HUDEP-2 (cell line): ENCODE results near the gene STRBP.
A peak's percentile ranks its signal among the peaks of the same experiment; 100 is the strongest.

Experiments used
- DNase-seq, 76 experiments: peaks; one replicate each; lab custom pipeline; 2025; ENCODE audit not compliant: unreplicated experiment in 76 of 76; lab: John Stamatoyannopoulos, UW

The STRBP gene

DNA sequence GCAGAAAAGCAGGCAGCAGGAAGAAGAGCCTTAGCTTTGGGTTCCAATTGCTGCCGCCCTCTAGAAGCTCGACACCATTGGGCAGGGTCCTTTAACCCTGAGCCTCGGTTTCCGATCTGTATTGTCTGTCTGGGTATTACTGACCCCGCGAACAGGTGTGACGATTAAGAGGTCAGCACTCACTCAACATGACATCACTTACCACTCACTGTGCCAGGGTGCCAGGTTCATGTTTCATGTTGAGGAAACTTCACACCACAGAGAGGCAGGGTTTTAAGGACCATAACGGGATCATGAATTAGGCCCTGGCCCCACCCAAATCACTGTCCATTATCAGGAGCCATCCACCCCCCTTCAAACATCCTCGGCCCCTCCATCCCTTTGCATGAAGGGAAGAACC is 159.4 kb downstream of the STRBP start:
- no peak for DNase-seq

DNA sequence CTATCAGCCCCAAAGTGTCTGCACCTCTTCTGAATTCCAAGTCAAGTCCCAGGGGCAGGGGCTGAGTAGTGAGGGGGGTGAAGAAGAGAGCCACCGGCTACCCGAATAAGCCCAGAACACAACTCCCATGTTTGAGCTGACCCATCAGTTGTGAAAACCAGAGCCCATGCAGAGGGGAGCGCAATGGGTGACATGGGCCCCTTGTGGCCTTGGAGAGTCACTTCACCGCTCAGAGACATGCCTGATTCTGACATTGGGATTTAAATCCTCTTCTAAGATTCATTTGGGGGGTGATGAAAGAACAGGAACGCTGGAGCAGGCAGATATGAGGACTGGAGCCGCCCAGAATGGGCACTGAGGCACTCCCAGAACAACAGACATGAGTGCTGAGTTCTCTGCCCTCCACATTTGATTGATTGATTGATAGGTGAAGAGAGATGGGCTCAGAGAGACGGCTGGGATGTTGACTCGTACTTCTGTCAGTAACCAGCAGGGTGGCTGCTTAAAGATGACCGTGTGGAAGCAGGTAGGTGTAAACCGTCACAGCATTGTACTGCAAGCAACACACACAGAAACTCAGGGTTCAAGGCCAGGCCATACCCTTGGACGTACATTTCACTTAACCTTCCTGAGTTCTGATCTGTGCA is 160.6 kb downstream of the STRBP start:
- DNase-seq, result no peak

DNA sequence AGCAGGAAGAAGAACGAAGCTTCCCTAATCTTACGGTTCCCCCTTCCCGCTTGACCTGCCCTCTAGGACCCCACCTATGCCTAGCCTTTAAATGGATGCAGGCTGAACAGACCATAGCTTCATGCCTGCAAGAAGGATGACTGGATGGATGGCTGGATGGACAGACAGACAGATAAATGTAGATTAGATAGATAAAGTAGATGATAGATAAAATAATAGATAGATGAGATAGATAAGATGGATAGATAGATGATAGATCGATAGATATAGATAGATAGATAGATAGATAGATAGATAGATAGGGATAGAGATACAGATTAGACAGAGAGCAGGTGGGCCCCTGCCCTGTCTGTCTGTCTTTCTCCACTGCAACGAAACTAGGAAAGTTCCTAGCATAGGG is 162.9 kb downstream of the STRBP start:
- no peak for DNase-seq

DNA sequence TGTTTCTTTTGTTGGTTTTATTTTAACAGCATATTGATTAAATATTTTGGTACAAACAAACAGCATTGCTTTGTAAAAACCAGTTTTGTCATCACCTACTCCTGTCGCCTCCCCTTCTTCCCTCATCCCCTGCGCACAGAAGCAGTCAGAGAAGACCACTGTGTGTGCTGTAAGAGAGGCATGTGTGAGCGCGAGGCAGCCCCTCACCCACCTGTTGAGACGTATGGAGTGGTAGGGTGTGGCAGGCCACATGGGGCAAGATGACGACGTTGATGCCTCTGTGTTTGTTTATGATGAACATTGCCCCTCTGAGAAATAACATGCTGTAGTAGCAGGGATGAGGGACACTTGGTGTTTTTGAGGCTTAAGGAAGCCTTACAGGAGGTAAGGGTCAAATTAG is 163.6 kb downstream of the STRBP start:
- no peak for DNase-seq

DNA sequence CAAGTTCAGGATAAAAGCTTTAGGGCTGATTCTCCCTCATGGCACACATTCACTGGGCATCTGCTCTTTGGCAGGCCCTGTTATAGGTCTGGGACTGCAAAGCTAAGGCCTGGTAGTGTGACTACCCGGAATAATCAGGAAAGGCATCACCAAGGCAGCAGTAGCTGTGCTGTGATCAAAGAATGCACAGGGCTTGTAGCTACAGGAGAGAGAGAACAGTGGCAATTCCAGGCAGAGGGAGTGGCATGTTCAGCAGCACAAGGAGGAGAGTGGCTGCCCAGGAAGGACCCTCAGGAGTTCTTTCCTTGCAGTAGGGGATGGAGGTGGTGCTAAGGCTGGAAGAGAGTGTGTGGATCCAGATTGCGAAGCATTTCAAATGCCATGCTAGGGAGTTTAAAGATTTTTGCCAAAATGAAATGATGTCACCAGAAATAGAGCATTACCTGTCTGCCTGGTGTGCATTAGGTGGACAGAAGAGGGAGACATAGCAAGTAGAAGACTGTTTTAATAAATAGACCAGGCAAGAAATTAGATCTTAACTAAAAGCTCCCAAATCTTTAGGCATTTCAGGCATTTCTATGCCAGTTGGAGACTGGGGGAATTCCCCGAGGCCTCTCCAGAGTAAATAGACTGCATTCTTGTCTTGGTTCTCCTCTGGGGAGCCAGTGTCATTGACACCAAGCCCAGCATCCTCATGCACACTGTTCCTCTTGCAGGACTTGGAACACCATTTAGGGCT is 165.8 kb downstream of the STRBP start:
- no peak for DNase-seq

DNA sequence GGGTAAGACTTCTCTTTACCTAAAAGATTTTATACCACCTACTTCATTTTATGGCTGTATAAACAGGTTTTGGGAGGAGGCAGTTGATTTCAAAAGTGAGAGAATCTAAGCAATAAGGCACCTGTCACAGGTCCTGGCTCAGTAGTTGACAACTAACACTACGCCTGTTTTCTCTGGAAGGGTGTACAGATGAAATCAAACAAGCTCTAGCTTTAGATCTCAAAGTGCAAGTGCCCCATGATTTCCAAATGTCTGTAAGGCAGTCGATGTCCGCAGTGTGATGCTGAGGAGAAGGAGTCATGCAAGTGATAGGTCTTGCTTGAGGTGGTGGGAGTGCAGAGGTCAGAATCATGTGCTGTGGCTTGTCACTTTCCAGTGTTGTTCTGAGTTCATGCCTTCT is 168.8 kb downstream of the STRBP start:
- no peak for DNase-seq

DNA sequence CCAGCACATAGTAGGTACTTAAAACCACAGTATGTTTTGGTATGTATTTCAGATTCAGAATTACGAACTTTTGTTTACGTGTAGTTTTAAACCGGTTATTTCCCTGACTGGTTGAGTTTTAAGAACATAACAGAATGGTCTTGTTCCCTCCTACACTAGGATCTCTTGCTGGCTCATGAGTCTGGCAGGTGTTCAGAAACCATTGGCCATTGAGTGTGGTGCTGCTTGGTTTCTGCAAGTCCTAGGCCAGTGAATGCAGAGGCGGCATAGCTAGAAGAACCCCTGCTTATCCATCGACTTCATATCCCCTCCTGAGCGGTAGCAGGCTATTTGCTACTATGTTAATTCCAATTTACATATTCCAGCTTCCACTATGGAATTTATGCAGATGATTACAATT is 169.3 kb downstream of the STRBP start:
- no peak for DNase-seq

DNA sequence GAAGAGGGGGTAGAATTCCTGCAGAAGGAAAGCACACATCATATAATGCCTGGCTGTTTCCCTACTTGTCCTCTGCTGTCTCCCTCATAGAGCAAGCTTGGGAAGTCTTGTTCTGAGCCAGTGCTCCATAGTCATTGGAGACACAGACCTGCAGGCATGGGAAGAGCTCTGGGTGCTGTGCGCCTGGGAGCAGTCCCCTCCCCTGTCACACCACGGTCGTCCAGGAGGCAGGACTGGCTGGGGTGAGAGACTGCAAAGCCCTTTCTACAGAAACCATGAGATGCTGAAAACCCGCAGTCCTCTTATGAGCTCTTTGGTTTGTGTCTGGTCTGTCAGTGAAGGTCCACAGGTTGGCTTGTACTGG is 170.3 kb downstream of the STRBP start:
- DNase-seq, result no peak

DNA sequence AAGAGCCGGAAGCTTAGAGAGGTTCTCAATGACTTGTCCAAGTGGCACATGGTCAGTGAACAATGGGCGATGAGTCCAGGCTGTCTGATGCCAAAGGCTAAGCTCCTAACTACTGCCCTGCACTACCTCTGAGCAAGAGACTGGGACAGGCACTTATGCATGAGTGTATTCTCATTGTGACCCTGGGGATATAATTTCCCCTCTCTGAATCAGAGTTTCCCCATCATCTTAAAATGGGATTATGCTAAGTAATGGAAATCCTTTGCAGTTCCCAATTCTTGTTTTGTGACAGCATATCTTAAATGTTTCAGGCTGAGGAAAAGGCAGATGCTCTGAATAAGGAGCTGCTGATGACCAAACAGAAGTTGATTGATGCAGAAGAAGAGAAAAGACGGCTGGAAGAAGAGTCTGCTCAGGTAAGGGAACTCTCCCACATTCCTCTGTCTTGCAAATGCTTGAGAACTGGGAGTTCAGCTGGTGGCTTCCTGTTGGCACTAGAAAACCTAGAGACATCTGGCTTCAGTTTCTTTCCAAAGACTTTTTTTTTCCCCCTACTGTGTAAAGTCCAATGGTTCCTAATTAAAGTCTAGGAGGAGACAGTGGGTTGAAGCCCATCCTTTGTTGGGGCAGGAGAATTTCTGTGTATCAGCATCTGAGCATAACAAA is 170.8 kb downstream of the STRBP start:
- DNase-seq, result no peak

DNA sequence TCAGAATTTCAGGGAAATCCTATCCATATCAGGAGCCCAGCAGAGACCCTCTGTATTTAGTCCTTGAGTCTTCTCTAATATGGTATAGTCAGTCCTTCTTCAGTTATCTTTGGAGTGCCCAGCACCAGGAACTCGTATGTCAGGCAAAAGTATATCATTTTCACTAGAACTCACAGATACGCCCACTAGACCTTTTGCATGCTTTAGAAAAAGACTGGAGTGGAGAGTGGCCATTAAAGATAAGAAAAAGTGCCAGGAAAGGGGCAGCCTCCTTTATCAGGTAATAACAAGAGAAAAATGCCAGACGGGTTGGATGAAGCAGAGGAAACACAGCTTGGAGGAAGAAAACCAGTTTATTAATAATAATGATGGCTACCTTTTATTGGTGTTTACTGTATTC is 171.4 kb downstream of the STRBP start:
- DNase-seq, result peak in 43 of 76 experiments; percentile 7 to 80 (median 32)

DNA sequence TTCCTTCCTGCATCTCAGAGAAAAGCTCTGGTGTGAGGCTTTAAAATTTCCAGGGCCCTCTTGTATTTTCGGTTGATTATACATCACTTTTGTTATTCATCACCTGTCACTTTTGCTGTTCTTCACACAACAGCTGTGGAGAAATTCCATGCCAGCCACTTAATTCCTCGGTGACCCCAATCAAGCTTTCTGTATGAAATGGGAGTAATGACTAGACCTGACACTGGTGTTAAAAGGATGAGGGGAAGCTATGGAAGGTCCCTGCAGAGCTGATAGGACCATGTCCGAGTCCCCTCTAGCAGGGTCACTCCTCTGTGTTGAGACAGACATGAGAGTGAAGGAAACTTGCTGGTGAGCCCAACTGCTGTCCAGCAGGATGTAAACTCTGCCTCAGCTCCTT is 175.2 kb downstream of the STRBP start:
- DNase-seq, result no peak

DNA sequence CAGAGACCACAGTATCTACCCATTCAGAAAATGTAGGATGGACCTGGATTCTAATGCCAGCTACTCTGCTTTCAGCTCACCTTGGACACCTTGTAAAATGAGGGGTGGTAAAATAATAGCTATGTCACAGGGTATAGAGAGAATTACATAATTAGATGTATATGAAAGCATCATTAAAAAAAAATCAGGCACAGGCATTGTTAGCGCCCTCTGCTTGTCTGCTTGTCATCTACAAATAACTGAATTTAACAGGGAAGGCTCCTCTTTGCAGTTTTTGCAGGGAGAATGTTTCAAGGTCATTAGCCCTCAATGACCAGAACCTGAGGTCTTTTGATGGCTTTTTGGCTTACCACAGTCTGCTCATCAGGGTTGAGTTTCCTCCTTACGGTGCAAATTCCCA is 176.9 kb downstream of the STRBP start:
- no peak for DNase-seq

DNA sequence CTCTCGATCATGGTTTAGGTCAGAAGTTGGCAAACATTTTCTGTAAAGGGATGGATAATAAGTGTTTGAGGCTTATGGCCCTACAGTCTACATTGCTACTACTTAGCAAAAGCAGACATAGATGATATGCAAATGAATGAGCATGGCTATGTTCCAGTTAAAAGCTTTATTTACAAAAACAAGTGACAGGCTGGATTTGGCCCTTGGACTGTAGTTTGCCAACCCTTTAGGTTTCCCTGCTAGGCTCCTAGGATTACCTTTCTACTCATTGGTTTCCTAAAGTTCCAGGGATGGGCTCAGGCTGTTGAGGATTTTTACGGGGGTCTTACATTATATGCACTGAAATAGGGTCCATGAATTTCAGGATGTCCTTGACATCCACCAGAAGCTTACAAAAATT is 177.4 kb downstream of the STRBP start:
- no peak for DNase-seq

DNA sequence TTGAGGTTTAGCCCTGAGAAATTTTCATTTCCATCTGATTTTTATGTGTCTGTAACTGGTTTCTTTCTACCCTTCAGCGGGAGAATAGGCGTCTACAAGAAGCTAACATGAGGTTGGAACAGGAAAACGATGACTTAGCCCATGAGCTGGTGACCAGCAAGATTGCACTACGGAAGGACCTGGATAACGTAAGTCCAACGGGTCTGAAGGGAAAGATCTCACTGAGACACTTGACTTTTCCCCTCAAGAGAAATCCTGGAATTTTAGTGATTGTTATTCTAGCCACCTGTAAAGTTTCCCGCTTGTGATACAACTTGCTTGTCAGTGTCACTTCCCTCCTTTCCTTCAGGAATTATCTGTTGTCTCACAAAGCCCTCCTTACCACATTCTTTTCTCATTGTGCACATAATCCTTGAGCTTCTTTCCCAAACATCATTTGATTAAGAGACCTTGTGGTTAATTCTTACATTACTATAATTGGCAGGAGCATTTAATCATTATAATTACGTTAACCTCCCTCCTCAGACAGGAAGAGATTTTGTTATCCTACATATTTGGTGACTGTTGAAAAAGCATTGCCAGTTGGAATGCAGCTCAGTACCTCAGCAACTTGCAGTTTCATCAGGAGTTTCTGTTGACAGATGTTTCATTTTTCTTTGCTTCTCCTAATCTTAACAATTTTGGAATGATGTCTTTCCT is 178.0 kb downstream of the STRBP start:
- no peak for DNase-seq

DNA sequence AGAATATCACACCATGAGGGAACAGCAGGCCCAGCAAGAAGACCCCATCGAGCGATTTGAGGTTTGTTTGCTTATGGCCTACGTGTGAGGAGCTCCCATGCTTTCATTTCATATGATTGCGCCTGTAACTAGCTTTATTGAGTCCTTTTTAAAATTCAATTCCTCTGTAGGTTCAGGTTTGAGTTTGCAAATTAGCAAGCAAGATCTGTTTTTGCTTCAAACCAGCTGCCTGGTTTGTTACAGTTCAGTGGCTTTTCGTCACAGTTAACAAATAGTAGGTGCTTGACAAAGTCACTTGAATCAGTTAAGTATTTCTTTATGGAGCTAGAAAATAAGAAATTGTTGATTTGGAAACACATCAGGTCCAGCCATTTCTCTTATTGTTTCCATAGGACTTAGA is 178.6 kb downstream of the STRBP start:
- DNase-seq, result no peak

DNA sequence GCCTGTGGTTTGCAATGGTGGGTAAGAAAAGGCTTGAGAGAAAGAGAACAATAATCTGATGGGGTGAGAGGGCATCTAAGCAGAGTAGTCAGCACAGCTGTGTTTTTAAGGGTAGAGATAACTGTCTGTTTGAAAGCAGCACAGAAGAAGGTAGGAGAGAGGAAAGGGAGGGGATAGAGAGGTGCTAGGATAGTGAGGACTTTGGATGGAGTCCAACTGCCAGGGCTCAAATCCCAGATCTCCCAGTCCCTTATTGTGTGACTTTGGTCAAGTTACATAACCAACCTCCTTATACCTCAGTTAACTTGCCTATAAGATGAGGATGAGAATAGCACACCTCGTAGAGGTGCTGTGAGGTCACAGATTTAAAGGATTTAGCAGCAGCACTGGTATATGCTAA is 179.3 kb downstream of the STRBP start:
- no peak for DNase-seq

DNA sequence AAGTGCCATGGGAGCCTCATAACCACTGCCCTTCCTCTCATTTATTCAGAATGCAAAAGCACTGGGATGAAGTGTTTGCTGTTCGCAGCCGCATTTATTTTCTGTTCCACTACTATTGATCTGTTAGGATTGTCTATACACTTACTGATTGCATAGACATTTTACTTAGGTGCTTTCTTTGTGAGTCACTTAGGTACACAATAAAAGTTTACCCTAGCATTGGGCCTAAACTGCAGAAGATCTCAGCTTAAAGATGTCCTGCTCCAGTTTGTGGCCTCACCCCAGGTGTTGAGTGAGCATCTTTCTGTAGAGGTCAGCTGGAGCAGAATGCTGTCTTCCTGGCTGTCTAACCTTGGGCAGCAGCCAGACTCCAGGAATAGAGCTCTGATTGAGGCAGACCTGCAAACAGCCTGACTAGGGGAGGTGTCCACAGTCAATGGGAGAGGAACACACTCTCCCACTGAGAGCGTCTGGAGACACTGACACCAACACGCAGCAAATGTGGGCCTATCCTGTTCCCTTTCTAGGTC is 181.0 kb downstream of the STRBP start:
- DNase-seq, result no peak

DNA sequence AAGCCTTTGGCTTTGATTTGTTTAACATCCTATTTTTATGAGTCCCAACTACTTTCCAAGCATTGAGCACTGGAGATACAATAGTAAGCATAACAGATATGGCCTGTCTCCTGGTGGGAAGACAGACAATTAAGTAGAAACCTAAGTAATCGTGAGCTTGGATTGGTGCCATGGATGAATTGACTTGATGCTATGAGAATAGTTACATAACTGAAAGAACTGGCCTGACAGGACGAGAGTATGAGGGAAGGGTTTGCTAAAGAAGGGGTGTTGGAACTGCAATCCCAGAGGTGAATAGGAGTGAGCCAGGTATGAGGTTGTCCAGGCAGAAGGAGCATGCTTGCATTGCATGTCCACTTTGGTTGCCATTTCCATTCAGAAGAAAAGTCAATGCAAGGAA is 182.5 kb downstream of the STRBP start:
- DNase-seq, result no peak

DNA sequence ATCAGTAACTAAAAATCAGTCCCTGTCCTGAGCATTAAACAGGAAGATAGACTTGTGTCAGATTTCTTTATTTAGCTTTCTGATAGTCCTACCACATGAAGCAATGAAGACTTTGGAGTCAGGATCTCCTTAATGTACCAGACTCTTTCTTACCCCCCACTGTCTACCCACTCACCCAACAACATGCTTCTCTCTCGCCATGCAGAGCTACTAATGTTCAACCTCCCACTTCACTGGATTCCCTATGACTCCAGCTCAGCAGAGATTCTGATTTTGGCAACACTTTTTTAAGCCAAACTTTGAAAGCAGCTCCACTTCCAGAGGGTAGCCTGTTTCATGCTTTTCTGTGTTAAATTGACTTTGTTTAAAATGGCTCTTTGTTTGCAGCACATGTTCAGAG is 184.1 kb downstream of the STRBP start:
- no peak for DNase-seq

DNA sequence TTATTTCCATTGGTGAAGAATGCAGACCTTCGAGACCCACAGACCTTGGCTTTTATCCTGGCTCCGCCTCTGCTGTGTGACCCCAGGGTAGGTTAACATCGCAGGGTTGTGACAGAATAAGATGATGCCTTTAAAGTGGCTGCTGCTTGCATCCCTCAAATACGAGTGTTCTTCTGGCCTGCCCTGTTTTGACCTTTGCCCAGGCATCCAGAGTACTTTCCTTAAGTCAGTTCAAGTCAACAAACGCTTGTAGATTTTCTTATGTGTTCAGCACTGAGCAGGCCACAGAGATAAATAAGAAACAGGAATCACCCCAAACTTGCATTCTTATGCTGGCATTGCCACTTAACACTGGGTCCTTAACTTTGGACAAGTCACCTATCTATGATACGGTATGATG is 184.7 kb downstream of the STRBP start:
- no peak for DNase-seq

DNA sequence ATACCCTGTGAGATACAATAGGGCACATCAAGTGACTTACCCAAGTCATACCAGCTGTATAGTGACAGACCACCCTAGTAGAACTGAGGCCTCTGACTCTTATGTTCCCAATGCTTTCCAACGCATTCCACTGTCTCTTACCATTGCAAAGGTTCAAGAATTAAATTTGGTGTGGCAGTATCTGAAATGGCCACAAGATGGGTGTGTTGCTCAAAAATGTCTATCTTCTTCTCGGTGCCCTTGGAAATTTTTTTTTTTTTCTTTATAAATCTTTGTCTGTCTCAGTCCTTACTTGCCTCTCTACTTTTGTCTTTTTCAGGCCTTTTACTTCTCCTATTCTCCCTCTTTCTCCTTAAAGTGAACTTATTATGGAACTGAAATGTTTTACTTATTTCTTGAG is 186.6 kb downstream of the STRBP start:
- peak in 26 of 76 experiments; percentile 5 to 53 (median 28) for DNase-seq
